ENCODE data around the gene SRCAP. TPM values are rescaled to one million over a fixed set of nuclear protein-coding genes. Genes with fewer than 3 reads are reported as not detected.

The SRCAP gene
- total RNA-seq, 4 donors from 2014 or later, result 32.9 to 57.7 (median 50.7) TPM

DNA sequence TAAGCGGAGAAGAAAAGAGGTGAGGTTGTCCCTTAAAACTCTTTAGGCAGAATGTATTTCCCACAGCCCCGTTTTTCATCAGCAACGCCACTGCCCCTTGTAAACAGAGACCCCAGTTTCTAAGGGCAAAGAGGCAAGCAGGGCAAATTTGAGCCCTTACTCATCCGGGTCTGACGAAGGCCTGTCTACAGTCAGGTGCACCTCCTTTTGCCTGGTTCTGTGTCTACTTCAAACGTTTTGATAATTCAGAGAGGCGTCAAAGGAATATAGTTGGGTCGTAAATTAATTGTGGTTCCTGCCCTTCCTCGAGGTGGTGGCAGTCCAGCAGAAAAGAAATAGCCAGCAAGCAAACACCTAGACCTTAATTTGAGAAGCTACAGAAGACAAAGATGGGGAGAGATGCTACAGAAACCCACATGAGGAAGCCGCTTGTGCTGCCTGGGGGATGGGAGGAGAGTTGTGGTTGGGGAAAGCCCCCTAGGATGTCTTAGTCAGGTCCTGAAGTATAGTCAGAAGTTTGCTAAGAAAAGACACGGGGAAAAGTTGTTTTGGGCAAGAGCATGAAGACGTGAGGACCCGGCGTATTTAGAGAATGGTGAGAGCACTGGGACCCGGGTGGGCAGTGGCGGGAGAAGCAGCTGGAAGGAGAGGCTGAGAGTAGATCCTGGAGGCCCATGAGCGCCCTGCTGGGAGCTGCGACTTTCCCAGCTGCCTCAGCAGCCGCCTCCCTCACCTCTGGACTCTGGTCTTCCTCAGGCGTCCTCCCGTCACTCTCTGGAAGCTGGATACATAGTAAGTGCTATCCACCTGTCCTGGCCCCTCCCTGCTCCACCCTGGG, 38.3 kb upstream of the SRCAP start:
- intact Hi-C loops (cut with DNase I), result loop anchor here (5.0 kb wide), 2 partner anchors 37 to 242 kb away; partner anchors contain the start of gene SRCAP
- TF ChIP-seq POLR2A (IDR thresholded peaks at IDR 0.05) (no peak), CTCF (IDR thresholded peaks at IDR 0.05) (no peak)
- H3K9me3 ChIP-seq, result no peaks in the 10 kb centered on the region
- 52% methylated on average over 21 of the region's 21 CpGs for WGBS, 2 donors
- no peak for DNase-seq
- H3K36me3 ChIP-seq, result peaks cover 43 to 52% of the 10 kb centered on the region in 2 donors
- peak overlapping the region in 1 of 3 donors; percentile 95 for H3K27ac ChIP-seq
- no peaks in the 10 kb centered on the region for H3K27me3 ChIP-seq
- H3K4me3 ChIP-seq (replicated peaks in 1 of 3), result peak overlapping the region; percentile 76 to 96 (median 95)
- H3K4me1 ChIP-seq, result peaks cover 26 to 35% of the 10 kb centered on the region in 2 donors

DNA sequence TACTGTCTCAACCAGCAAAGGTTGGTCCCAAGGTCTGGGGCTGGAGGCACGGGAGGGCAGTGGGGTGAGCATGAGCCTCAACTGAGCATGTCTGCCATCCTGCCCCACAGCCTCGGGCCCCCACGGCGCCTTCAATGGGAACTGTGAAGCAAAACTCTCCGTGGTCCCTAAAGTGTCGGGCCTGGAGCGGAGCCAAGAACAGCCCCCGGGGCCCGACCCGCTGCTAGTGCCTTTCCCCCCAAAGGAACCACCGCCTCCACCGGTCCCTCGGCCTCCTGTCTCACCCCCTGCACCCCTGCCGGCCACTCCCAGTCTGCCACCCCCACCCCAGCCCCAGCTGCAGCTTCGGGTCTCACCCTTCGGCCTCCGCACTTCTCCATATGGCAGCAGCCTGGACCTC, 36.5 kb upstream of the SRCAP start:
- H3K27ac ChIP-seq, result no peak overlapping the region
- WGBS, 2 donors, result 85 to 86% methylated on average over 8 to 17 of the region's 17 CpGs
- peaks cover 56 to 65% of the 10 kb centered on the region in 2 donors for H3K36me3 ChIP-seq

GRCh38 chr16:30663038-30663437, 35.9 kb upstream of the SRCAP start:
- WGBS, 2 donors, result 85% methylated on average over 8 of the region's 8 CpGs
- intact Hi-C loops (cut with DNase I), result loop anchor here (5.0 kb wide), 2 partner anchors 34 to 239 kb away; partner anchors contain the start of gene SRCAP

More for the DNA sequence above, 36.5 kb upstream of the SRCAP start:
- Histone ChIP-seq H3K27me3 (no peaks in the 10 kb centered on the region), H3K9me3 (no peaks in the 10 kb centered on the region), H3K4me3 (replicated peaks in 1 of 3) (no peak overlapping the region), H3K4me1 (peaks cover 20 to 25% of the 10 kb centered on the region in 2 donors)
- TF ChIP-seq POLR2A (IDR thresholded peaks at IDR 0.05) (no peak), CTCF (IDR thresholded peaks at IDR 0.05) (no peak)
- no peak for DNase-seq
- intact Hi-C loops (cut with DNase I), result loop anchor here (5.0 kb wide), 2 partner anchors 35 to 240 kb away; partner anchors contain the start of gene SRCAP

GRCh38 chr16:30663820-30664219, 35.2 kb upstream of the SRCAP start:
- H3K4me1 ChIP-seq, result peaks cover 18 to 23% of the 10 kb centered on the region in 2 donors

More at GRCh38 chr16:30663038-30663437, 35.9 kb upstream of the SRCAP start:
- no peak for TF ChIP-seq POLR2A (IDR thresholded peaks at IDR 0.05)
- no peak for TF ChIP-seq CTCF (IDR thresholded peaks at IDR 0.05)
- Histone ChIP-seq H3K27me3 (no peaks in the 10 kb centered on the region), H3K4me3 (replicated peaks in 1 of 3) (no peak overlapping the region), H3K36me3 (peaks cover 62 to 71% of the 10 kb centered on the region in 2 donors), H3K27ac (no peak overlapping the region), H3K9me3 (no peaks in the 10 kb centered on the region), H3K4me1 (peaks cover 18 to 23% of the 10 kb centered on the region in 2 donors)
- DNase-seq, result no peak

More at GRCh38 chr16:30663820-30664219, 35.2 kb upstream of the SRCAP start:
- WGBS, 2 donors, result 87 to 88% methylated on average over 9 of the region's 9 CpGs
- intact Hi-C loops (cut with DNase I), result loop anchor here (5.0 kb wide), 2 partner anchors 33 to 238 kb away; partner anchors contain the start of gene SRCAP
- Histone ChIP-seq H3K9me3 (no peaks in the 10 kb centered on the region), H3K4me3 (replicated peaks in 1 of 3) (no peak overlapping the region), H3K27me3 (no peaks in the 10 kb centered on the region), H3K36me3 (peaks cover 70 to 79% of the 10 kb centered on the region in 2 donors), H3K27ac (no peak overlapping the region)
- DNase-seq, result no peak
- TF ChIP-seq POLR2A (IDR thresholded peaks at IDR 0.05) (no peak), CTCF (IDR thresholded peaks at IDR 0.05) (no peak)
